GM18520 (cell line): Measurements from ENCODE around the gene VDAC2.
A peak's percentile ranks its signal among the peaks of the same experiment; 100 is the strongest.
"Not testable (repeated sequence)": the region's sequence is repeated elsewhere in the genome, so short reads cannot be mapped to it uniquely, and the experiment has no call there.

Experiments
- ATAC-seq: cut with Tn5 transposase; IDR thresholded peaks from one replicate; pipeline ENCODE4 v1.9.1; 2021; ENCODE audit not compliant: unreplicated experiment

Gene VDAC2

DNA sequence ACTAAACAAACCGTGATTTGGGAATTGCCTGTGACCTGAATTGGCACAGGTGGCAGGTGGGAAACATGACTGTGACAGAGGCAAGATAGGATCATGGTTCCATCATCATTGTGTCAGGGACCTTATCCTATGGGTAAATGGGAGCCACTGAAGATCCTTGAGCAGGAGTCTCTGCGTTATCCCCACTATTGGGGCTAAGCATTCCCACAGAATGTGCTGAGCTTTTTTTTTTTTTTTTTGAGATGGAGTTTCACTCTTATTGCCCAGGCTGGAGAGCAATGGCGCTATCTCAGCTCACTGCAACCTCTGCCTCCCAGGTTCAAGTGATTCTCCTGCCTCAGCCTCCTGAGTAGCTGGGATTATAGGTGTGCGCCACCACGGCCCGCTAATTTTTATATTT lies 10.6 kb upstream of the VDAC2 start:
- not testable (repeated sequence) for ATAC-seq

DNA sequence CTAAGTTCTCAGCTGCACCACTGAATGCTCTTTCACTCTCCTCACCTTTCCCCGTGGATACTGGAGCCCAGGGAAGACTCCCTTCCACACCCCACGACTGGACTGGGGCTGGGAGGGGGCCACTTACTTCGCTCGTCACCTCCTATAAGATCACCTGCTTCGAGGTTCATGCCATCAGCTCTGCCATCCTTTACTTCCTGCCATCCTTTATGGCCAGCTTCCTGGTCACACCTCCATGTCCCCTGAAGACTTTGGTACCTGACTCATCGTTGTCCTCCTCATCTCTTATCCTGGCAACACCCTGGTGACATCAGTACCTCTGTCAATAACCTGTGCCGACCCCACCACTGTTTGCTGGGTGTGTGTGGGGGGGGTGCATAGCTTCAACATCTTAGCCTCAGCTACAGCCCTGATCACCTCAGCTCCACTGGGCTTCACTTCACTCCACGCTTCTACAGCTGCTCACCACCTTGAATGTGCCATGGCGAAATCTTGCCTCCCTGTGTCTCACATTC lies 8.7 kb upstream of the VDAC2 start:
- no peak for ATAC-seq

DNA sequence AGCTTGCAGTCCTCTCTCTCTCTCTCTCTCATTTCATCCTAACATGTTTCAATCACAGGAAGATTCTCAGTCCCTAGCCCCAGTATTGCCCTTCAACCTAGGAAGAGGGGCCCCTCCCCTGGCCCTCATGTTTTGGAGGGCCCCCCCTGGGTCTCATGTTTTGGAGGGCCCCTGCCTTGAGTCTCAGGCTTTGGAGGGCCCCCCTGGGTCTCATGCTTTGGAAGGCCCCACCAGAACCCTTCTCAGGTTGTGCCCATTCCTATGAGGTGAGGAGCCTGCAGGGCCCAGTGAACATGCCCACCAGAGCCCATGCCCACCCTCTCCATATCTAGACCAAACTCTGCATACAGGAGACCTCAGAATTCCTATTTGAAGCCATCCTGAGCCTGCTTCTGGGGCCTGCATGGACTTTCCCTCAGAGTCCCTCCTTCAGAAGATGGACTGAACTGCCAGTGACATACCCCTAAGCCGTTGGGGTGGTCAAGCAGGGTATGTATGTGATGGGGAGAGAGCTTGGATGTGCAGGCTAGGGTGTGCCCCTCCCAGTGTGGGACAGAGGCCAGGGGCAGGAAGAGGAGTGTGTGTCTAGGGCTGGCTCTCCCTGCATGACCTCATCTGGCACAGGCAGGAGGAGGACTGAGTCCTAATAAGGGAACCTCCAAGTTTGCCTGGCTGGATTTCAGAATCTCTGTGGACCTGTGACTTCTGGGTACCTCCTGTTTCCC lies 8.1 kb upstream of the VDAC2 start:
- ATAC-seq, result no peak

DNA sequence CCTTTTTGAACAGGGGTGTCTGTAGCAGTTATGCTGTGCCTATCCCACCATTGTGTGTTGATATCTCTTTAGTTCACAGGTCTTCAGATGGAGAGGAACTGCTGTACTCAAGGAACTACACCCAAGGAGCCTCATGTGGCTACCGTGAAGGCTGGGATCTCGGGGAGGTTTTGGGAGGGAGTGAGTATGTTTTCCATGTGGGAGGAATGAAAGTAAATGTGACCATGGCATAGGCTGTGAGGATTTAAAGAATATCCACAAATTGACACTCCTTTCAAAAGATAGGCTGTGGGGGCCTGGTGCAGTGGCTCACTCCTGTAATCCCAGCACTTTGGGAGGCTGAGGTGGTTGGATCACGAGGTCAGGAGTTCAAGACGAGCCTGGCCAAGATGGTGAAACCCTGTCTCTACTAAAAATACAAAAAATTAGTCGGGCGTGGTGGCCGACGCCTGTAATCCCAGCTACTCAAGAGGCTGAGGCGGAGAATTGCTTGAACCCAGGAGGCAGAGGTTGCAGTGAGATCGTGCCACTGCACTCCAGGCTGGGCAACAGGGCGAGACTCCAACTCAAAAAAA lies 7.5 kb upstream of the VDAC2 start:
- ATAC-seq, result not testable (repeated sequence)

DNA sequence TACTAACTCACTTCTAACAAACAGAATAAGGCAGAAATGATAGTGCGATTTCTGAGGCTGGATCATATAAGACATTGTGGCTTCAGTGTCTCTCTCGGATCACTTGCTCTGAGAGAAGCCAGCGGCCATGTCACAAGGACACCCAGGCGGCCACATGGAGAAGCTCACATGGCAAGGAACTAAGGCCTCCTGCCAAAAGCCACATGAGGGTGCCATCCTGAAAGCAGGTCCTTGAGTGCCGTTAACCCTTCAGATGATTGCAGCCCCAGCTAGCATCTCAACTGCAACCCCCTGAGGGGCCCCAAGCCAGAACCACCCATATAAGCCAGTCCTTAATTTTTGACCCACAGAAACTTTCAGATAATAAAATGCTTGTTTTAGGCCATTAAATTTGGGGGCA lies 6.9 kb upstream of the VDAC2 start:
- no peak for ATAC-seq

DNA sequence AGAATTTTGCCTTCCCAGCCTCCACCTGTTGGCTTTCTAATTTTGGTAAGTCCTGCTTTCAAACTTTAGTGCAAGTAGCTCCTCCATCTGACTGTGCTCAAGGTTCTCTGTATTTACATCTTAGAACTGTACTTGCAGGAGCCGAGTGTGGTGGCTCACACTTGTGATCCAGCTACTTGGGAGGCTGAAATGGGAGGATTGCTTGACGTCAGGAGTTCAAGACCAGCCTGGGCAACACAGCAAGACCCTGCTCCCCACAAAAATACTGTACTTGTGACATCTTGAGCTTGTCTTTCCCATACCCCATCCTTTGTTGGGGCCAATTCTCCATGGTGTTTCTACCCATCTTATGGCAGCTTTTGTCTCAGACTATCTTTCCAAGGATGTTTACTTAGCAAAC lies 4.7 kb upstream of the VDAC2 start:
- no peak for ATAC-seq

DNA sequence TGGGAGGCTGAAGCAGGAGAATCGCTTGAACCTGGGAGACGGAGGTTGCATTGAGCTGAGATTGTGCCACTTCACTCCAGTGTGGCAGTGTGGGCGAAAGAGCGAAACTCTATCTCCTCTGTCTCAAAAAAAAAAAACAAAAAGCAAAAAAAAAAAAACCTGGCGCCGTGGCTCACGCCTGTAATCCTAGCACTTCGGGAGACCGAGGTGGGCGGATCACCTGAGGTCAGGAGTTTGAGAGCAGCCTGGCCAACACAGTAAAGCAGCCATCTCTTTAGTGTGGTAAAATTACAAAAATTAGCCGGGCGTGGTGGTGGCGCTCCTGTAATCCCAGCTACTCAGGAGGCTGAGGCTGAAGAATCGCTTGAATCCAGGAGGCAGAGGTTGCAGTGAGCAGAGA lies 4.0 kb upstream of the VDAC2 start:
- not testable (repeated sequence) for ATAC-seq

DNA sequence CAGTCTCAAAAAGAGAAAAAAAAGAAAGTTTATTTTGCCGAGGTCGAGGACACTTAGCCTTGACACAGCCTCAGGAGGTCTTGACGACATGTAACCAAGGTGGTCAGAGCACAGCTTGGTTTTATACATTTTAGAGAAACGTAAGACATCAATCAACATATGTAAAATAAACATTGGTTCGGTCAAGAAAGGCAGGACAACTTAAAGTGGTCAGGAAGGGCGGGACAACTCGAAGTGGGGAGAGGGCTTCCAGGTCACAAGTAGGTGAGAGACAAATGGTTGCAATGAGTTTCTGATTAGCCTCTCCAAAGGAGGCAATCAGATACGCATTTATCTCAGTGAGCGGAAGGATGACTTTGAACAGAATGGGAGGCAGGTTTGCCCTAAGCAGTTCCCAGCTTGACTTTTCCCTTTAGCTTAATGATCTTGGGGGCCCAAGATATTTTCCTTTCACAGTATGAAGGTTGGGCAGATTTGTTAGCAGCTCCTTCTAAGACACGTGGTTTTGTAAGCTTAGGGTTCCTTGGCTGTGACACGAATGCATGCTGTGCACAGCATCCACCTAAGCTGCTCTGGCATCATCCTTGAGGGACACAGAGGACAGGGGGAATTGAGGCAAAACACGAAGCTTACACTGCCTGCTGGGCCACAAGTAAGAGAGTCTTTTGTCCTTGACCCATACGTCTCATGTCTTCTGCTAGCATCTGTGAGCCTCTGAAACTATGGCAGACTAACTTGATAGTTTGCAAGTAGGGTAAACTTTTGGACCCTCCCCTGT lies 3.3 kb upstream of the VDAC2 start:
- ATAC-seq, result no peak

DNA sequence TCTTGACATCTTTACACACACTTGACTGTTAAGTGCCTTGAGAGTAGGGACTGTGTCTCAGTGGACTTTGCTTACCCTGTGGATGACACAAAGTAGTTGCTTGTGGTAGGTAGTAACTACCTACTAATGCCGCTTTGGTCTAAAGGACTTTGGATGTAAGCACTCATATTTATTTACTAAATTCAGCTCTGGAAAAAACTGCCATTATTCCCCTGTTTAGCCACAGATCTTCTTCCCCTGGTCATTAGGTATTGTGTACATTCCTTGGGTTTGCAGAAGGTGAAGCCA lies 2.8 kb upstream of the VDAC2 start:
- no peak for ATAC-seq

DNA sequence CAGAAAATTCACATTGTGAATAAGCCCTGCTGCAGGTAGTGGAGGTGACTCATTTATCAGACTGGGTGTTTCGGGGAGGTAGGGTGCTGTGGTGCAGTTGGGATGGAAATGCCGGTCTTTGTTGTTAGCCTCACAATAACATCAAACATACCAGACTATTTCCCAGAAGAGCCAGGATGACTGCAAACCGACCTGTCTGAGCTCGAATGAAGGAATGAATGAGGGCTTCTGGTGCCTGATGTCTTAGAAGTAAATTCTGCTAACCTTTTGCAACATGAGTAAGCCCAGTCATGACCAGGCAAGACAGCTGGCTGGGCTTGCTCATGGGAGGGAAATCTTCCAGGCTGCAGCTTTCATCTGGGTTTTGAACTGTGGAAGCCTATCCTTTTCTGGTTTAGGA lies 2.4 kb upstream of the VDAC2 start:
- no peak for ATAC-seq

DNA sequence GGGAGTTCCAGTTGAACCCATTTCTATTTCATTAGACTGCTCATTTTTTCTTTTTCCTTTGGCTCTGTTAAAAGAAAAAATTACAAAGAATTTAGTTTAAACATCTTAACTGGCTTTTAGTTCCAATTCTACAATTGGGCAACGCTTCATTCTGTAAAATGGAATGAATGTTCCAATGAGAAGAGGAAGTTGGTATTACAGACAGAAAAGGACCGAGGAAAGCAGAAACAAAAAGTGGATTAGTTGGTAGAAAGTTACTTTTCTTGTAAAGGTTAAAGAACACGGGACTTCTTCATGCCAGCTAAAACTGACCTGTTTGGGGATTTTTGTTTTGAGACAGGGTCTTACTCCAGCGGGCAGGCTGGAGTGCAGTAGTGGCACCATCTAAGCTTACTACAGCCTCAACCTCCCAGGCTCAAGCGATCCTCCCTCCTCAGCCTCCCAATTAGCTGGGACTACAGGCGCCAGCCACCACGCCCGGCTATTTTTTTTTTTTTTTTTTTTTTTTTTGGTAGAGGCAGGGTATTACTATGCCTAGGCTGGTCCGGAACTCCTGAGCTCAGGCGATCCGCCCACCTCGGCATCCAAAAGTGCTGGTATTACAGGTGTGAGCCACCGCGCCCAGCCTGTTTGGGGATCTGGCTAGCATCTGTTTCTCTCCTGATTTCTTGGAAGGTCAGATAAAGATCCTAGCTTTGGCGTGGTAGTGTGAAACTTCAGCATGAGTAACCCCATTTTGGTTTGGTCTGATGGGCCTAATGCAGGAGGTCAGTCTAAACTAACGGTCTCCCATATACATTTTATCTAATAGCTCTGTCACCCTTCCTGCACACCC lies 1.3 kb upstream of the VDAC2 start:
- no peak for ATAC-seq

DNA sequence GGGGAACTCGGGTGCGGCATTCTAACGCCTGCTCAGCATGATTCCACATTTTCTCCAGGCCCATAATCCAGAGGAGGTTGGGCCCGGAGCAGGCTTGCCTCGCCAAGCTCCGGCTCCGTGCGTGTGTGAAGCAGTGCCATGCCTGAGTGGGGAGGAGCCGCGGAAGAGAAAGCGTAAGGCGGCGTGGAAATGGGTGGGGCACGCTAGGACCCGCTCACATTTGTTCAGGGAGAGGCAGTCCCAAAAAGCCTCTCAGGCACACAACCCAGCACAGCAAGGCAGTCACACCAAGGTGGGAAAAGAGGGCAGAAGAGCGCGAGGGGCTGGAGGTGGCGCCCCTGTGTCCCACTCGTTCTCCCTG lies 695 bp upstream of the VDAC2 start:
- ATAC-seq, result peak; percentile 29

DNA sequence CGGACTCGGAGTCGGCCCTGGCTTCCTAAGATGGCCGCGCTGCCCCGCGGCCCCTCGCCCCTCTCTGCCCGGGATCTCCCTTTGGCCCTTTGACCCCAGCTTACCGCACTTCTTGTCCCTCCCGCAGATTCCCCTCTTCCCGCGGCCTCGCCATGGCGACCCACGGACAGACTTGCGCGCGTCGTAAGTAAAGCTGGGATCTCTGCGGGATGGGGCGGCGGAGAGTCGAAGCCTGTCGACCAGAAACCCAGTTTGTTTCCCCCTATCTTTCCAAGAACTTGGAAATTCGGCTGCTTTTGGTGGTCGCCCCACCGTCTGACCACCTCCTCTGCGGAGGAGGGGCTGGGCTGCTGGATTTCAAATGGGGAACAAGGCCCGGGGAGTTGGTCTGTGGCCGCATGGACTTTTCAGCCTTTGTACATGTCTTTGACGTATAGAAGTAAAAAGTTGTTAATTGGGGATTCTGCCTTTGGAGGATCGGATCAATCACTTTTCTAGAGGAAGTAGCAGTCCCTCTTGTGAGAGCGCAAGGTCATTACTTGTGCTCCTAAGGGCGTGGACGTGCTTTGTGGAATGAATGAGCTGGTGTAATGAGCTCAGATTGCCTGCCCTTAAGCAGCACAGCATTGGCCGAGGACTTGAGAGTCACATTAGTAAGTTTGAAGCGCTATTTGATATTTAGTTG lies 553 bp downstream of the VDAC2 start:
- no peak for ATAC-seq

DNA sequence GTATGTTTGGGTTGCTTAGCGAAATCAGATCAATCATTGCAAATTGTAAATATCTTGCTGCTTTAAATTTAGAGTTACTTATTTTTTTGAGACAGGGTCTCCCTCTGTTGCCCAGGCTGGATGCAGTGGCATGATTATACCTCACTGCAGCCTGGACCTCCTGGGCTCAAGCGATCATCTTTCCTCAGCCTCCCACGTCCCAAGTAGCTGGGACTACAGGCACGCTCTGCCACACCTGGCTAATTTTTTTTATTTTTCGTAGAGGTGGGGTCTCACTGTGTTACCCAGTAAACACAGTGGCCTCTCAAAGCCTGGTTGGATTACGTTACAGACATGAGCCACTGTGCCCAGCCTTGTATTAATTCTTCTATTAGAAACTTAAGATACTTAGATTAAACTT lies 1.7 kb downstream of the VDAC2 start:
- no peak for ATAC-seq

DNA sequence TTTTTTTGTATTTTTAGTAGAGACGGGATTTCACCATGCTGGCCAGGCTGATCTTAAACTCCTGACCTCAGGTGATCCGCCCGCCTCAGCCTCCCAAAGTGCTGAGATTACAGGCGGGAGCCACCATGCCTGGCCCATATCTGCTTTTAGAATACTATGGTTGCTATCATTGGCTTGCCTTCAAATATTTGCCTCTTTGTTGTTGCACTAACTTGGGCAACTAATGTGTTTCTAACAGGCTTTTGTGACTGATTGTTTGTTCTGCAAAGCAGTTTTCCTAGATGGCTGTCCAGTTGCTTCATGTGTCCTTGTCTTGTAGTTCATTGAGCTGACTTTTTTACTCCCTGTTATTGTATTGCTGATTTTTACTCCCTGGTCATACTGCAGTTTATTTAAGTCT lies 9.7 kb downstream of the VDAC2 start:
- ATAC-seq, result no peak

DNA sequence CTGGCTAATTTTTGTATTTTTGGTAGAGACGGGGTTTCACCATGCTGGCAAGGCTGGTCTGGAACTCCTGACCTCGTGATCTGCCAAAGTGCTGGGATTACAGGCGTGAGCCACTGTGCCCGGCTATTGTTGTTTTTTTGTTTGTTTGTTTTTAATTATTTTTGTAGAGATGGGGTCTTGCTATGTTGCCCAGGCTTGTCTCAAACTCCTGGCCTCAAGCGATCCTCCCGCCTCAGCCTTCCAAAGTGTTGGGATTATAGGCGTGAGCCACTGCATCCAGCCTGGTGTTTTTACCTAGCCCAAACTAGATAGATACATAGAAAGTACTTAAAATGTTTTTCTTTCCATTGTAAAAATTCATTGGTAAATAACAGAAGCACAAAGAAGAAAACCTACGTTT lies 10.9 kb downstream of the VDAC2 start:
- ATAC-seq, result not testable (repeated sequence)

DNA sequence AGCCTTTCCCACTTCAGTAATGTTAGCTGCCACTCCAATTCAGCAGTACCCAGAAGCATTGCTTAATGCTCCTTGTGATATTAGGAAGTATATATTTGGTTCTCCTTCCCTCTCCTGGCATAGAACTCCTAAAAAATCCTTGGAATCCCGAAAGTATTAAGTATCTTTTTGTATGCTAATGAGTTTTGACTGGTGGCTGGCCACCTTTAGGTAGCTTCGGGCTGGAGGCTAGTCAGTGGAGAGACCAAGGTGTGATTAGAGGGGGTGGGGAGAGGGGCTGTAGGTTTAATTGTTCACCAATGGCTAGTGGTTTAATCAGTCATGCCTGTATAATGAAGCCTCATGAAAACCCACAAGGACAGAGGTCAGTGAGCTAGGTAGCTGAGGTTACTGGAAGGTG lies 12.9 kb downstream of the VDAC2 start:
- no peak for ATAC-seq

DNA sequence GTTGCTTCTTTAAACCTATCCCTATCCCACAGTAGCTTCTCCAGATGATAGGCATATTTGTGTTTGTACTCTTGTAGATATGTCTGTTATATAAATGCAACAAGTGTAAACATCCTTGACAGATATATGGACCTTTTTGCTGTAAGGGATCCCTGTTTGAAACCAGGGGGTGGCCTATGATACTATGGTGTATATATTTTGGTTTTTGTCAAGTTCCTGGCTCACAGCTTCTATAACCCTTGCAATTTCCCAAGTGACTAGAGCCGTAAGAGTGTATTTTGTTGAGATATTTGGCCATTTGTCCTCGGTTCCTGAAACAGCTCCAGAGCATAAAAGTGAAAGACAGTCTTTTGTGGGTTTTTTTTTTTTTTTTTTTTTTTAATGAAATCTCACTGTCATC lies 15.5 kb downstream of the VDAC2 start:
- ATAC-seq, result no peak

DNA sequence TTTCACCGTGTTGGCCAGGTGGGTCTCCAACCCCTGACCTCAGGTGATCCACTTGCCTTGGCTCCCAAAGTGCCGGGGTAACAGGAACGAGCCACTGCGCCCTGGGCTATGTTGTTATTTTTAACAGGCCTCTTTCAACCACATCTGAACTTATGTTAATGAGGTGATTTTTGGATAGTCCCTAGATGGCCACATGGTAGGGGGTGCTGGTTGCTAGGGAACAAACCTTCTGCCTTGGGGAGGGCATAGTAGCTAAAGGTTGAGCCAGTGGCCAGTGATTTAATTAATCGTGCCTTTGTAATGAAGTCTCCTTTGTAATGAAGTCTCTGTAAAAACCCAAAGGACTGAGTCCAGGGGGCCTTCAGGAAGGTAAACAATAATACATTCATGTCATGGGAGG lies 16.1 kb downstream of the VDAC2 start:
- no peak for ATAC-seq

DNA sequence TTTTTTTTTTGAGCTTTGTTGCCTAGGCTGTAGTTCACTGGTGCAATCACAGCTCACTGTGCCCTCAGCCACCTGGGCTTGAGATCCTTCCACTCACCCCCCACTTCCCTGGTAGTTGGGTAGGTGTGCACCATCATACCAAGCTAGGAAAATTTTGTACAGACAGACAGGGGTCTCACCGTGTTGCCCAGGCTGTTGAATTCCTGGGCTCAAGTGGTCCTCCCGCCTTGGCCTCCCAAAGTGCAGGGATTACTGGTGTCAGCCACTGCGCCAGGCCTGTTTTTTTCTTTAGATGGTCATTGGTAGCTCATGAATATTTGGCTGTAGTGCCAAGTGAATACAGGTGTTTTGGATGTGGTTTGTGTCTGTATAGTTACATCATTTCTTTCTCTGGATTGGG lies 17.7 kb downstream of the VDAC2 start:
- ATAC-seq, result no peak

DNA sequence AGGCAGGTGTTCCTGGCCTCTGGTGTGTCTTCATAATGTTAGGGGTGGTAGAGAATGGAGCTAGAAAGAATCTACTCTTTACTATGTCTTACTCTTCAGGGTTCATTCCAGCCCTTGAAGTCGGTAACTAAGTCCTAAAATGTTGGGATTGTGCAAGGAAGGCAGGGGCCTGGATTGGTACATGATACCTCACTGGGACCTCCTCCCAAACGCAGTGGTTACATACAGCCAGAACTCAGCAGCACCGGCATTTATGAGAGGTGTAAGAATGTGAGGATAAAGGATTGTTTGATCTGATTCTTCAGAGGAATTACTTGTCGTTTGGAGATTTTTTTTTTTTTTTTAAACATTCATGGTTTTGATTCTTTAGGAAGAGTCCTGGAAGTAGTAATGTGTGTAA lies 18.2 kb downstream of the VDAC2 start:
- ATAC-seq, result no peak
